ENCODE results near the gene EMILIN2.
A peak's percentile ranks its signal among the peaks of the same experiment; 100 is the strongest.

EMILIN2 gene

GRCh38 chr18:2923464-2923863 is 76.7 kb downstream of the EMILIN2 start:
- H3K36me3 Mint-ChIP-seq (ENCODE audit: insufficient read depth): peaks cover 96% of the 10 kb centered on the region
- H3K4me1 Mint-ChIP-seq (ENCODE audit: low read depth in 2 of 2): peaks cover 0 to 2% of the 10 kb centered on the region in 2 donors
- H3K4me3 Mint-ChIP-seq: no peak overlapping the region
- DNase-seq (no peak), ATAC-seq (replicated peaks) (no peak)
- H3K9me3 Mint-ChIP-seq: no peaks in the 10 kb centered on the region
- H3K27ac Mint-ChIP-seq: no peak overlapping the region
- no peaks in the 10 kb centered on the region for H3K27me3 Mint-ChIP-seq

- Mint-ChIP-seq H3K36me3 (ENCODE audit: insufficient read depth) (peaks cover 100% of the 10 kb centered on the region), H3K9me3 (no peaks in the 10 kb centered on the region), H3K4me1 (ENCODE audit: low read depth in 2 of 2) (no peaks in the 10 kb centered on the region), H3K4me3 (no peak overlapping the region), H3K27ac (peak overlapping the region in 1 of 2 donors; percentile 72), H3K27me3 (no peaks in the 10 kb centered on the region)
- DNase-seq (no peak), ATAC-seq (replicated peaks) (no peak)
Measured at GRCh38 chr18:2924920-2925319, 78.1 kb downstream of the EMILIN2 start.

DNA sequence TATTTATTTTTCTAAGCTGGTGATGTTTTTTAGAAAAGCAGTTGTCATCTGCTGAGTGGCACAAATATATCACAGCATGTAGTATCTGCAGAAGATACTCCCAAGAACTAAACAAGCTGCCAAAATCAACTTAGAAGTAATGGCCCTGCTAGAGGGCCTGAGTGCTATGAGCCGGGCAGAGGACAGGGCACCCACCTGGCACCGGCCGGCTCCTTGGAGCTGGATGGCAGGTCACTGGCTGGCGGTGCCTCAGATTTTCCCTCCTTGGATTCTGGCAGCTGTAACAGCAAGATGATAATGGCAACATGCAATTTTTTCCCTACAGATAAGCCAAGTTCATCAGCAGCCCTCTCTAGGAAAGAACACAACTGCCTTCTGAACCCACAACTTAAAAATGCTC is 79.7 kb downstream of the EMILIN2 start:
- Mint-ChIP-seq H3K27ac (peak overlapping the region; percentile 48 to 63), H3K4me1 (ENCODE audit: low read depth in 2 of 2) (no peaks in the 10 kb centered on the region)
- DNase-seq: no peak

DNA sequence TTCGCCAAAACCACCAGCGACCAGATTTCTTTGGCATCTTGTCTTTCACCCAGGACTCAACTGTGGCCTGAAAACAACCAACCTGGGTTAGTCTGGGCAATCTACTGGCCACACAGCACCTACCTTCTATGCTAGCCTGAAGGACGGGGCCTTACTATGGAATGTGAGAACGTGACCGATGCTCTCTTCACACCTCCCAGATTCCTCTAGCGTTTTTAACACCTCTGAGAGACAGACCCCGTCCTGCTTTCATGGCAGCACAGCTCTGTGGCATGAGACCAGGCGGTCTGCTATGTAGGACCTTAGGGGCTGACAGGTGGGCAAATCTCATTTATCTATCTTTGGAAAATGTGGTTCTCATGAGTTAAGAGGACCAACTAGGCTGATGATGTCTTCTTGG is 80.9 kb downstream of the EMILIN2 start:
- H3K27me3 Mint-ChIP-seq: no peaks in the 10 kb centered on the region
- no peak overlapping the region for H3K4me3 Mint-ChIP-seq
- ATAC-seq (replicated peaks) (no peak), DNase-seq (no peak)
- no peaks in the 10 kb centered on the region for H3K9me3 Mint-ChIP-seq
- no peak overlapping the region for H3K27ac Mint-ChIP-seq
- H3K4me1 Mint-ChIP-seq (ENCODE audit: low read depth in 2 of 2): peaks cover 6 to 7% of the 10 kb centered on the region in 2 donors
- H3K36me3 Mint-ChIP-seq (ENCODE audit: insufficient read depth): peaks cover 91% of the 10 kb centered on the region

More for the DNA sequence above, 79.7 kb downstream of the EMILIN2 start:
- no peak for ATAC-seq (replicated peaks)
- no peaks in the 10 kb centered on the region for H3K9me3 Mint-ChIP-seq
- peaks cover 95% of the 10 kb centered on the region for H3K36me3 Mint-ChIP-seq (ENCODE audit: insufficient read depth)
- no peaks in the 10 kb centered on the region for H3K27me3 Mint-ChIP-seq
- no peak overlapping the region for H3K4me3 Mint-ChIP-seq

DNA sequence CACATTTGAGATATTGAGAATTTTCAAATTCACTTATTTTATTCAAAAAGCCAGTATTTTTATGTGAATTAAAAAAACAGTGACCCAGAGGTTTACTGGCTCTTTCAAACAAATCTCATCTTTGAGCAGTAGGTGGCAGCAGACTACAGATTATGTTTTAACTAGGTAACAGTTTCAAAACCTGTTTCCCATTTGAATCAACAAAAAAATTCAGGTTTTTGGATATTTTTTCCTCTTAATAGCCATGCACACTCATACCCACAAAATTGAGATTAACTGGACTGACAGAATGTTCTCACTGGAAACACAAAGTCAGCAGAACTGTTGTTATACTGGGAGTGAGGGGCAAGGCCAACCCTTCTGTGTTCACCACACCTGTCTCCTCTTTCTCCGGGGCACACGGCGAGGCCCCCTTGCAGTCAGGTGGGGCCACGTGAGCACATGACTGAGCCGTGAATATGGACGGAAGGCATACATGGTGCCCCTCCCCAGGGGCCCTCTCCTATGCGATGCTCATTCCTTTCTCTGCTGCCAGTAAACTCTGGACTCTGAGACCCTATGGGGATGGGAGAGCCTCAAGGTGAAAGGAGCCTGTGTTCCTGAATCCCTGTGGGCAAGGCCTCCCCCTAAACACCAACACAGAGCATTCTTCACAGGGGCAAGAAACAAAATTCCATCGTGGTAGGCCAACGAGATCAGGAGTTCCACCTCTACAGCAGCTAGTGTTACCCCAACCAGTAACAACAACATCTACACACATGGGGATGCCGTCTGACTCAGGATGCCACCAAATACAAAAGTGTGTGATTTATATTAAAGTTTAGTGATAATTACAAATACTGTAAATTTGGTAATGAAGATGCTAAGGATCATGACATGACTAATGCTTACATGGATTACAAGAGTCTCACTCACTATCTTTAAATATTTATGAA is 85.7 kb downstream of the EMILIN2 start:
- peaks cover 19 to 30% of the 10 kb centered on the region in 2 donors for H3K4me1 Mint-ChIP-seq (ENCODE audit: low read depth in 2 of 2)
- peak; percentile 75 for ATAC-seq (replicated peaks)
- H3K4me3 Mint-ChIP-seq: peak overlapping the region in 1 of 2 donors; percentile 22
- H3K27ac Mint-ChIP-seq: peak overlapping the region; percentile 84 to 91
- H3K9me3 Mint-ChIP-seq: no peaks in the 10 kb centered on the region
- H3K27me3 Mint-ChIP-seq: no peaks in the 10 kb centered on the region
- peaks cover 83% of the 10 kb centered on the region for H3K36me3 Mint-ChIP-seq (ENCODE audit: insufficient read depth)
- peak; percentile 67 to 72 (median 69) for DNase-seq

- H3K36me3 Mint-ChIP-seq (ENCODE audit: insufficient read depth): peaks cover 83% of the 10 kb centered on the region
- no peak overlapping the region for H3K4me3 Mint-ChIP-seq
- ATAC-seq (replicated peaks): no peak
Measured at GRCh38 chr18:2933995-2934394, 87.2 kb downstream of the EMILIN2 start.

DNA sequence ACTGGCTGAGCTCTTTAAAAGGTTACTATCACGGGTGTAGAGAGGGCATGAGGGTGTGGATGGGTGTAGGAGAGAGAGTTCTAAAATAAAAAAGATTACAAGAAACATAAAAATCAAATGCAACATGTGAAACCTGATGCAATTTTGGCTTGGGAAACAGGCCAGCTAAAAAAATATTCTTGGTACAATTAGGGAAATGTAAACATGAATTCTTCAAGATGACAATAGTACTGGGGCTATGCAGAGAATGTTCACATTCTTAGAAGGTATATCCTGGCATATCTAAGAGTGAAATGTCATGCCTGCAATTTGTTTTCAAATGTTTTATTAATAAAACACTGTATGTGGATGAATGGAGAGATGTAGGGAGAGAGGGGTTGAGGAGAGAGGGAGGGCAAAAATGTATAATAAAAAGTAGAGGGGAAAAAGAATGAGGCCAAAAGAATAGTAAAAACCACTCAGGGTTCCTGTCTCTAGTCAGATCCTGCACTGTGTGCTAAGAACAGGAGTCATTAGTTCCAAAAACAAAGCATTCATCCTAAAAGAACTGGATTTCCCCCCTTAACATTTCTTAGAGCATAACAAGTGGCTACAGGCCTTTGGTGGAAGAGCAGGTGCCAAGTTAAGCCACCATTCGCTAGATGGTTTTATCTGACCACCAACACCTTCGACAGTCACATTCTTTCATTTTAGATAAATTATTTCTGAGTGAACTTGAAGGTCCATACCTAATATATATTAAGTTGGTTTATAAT is 88.8 kb downstream of the EMILIN2 start:
- H3K9me3 Mint-ChIP-seq: no peaks in the 10 kb centered on the region
- peak overlapping the region in 1 of 2 donors; percentile 20 for H3K4me3 Mint-ChIP-seq
- H3K36me3 Mint-ChIP-seq (ENCODE audit: insufficient read depth): peaks cover 80% of the 10 kb centered on the region
- peak overlapping the region; percentile 70 to 87 for H3K27ac Mint-ChIP-seq
- H3K27me3 Mint-ChIP-seq: no peaks in the 10 kb centered on the region
- H3K4me1 Mint-ChIP-seq (ENCODE audit: low read depth in 2 of 2): peaks cover 19 to 30% of the 10 kb centered on the region in 2 donors
- peak; percentile 61 for ATAC-seq (replicated peaks)
- no peak for DNase-seq

More at GRCh38 chr18:2933995-2934394, 87.2 kb downstream of the EMILIN2 start:
- Mint-ChIP-seq H3K27me3 (no peaks in the 10 kb centered on the region), H3K4me1 (ENCODE audit: low read depth in 2 of 2) (peaks cover 19 to 30% of the 10 kb centered on the region in 2 donors), H3K27ac (peak overlapping the region in 1 of 2 donors; percentile 87), H3K9me3 (no peaks in the 10 kb centered on the region)
- DNase-seq: no peak

GRCh38 chr18:2939317-2939716 is 92.5 kb downstream of the EMILIN2 start:
- DNase-seq (no peak), ATAC-seq (replicated peaks) (no peak)
- Mint-ChIP-seq H3K36me3 (ENCODE audit: insufficient read depth) (peaks cover 61% of the 10 kb centered on the region), H3K4me1 (ENCODE audit: low read depth in 2 of 2) (peaks cover 11 to 25% of the 10 kb centered on the region in 2 donors), H3K4me3 (no peak overlapping the region), H3K27me3 (no peaks in the 10 kb centered on the region), H3K9me3 (no peaks in the 10 kb centered on the region), H3K27ac (peak overlapping the region in 1 of 2 donors; percentile 49)

- Mint-ChIP-seq H3K36me3 (ENCODE audit: insufficient read depth) (peaks cover 77% of the 10 kb centered on the region), H3K4me1 (ENCODE audit: low read depth in 2 of 2) (peaks cover 12 to 14% of the 10 kb centered on the region in 2 donors), H3K27ac (no peak overlapping the region), H3K27me3 (no peaks in the 10 kb centered on the region), H3K9me3 (no peaks in the 10 kb centered on the region), H3K4me3 (no peak overlapping the region)
- DNase-seq (no peak), ATAC-seq (replicated peaks) (no peak)
Measured at GRCh38 chr18:2948038-2948437, 101.2 kb downstream of the EMILIN2 start.

DNA sequence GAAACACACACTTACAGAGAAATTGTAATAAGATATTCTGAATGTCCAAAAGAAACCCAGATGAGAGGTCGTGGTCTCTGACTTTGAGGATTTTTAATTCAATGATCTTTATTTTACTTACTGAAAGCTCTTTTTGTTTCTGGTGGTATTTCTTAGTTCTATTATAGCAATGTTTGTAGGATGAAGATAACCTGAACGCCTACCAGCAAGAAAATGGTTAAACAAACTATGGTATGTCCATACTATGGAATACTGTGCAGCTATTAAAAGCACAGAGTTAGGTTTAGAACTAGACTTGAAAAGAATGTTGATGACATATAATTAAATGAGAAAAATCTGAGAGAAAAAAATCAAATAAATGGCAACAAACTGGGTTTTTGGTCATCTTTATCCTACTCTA is 105.8 kb downstream of the EMILIN2 start:
- H3K36me3 Mint-ChIP-seq (ENCODE audit: insufficient read depth): peaks cover 84% of the 10 kb centered on the region

DNA sequence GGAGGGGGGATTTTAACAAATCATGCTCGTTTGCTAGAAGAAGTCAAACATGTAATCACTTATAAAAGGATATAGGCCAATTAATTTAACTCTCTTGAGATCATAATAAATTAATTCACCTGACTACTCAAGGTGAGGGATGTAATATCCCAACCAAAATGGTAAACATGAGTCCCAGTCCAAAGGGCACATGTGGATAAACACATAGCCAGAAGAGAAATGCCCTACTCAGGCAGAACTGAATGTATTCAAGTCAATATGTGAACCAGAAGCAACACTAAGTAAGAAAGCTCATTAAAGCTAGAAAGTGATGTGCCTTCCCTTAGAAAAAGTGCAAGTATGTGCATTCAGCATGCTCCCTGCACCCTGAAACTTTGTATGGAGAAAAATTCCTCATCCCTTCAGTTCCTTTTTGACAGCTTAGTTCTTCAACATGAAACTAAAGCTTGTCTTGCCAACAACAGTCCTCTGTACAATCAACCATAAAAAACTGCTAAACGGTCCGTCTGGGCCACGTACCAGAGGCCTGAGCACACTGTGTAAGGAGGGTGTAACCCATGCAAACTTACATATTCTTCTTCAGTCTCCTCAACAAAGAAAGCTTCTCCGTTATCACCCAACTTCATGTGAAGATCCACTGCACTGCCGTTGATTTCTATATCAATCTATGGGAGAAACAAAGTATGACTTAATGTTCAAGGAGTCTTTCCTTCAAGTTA is 107.3 kb downstream of the EMILIN2 start:
- Mint-ChIP-seq H3K4me1 (ENCODE audit: low read depth in 2 of 2) (peaks cover 33 to 47% of the 10 kb centered on the region in 2 donors), H3K9me3 (no peaks in the 10 kb centered on the region), H3K27ac (peak overlapping the region; percentile 93 to 99), H3K4me3 (no peak overlapping the region), H3K36me3 (ENCODE audit: insufficient read depth) (peaks cover 85% of the 10 kb centered on the region), H3K27me3 (no peaks in the 10 kb centered on the region)
- ATAC-seq (replicated peaks) (no peak), DNase-seq (no peak)

More for the DNA sequence above, 105.8 kb downstream of the EMILIN2 start:
- no peak for ATAC-seq (replicated peaks)
- no peaks in the 10 kb centered on the region for H3K27me3 Mint-ChIP-seq
- no peaks in the 10 kb centered on the region for H3K9me3 Mint-ChIP-seq
- no peak for DNase-seq
- H3K4me1 Mint-ChIP-seq (ENCODE audit: low read depth in 2 of 2): peaks cover 23 to 36% of the 10 kb centered on the region in 2 donors
- no peak overlapping the region for H3K4me3 Mint-ChIP-seq
- H3K27ac Mint-ChIP-seq: peak overlapping the region; percentile 30 to 91

DNA sequence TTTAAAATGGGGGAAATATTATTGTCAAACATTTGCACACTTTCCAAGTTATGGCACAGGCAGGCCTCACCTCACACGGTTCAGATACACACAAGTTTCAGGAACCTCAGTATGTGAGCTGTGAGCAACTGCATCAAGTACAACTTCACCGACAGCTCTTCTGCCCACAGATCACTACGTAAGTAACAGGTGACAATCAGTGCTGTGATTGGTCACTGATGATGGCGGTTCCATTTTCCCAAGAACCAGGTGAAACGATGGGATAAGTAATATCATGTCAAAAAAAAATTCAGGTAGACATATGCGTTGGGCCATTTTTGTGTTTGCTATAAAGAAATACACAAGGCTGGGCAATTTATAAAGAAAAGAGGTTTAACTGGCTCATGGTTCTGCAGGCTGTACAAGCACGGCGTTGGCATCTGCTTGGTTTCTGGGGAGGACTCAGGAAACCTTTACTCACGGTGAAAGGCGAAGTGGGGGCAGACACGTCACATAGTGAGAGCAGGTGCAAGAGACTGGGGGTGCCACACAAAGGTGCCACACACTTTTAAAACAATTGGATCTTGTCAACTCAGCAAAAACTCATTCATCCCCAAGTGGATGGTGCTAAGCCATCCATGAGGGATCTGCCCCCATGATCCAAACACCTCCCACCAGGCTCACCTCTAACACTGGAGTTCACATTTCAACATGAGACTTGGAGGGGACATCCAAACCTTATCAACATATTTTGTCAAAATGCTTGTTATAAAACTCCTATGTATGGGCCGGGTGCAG is 108.3 kb downstream of the EMILIN2 start:
- Mint-ChIP-seq H3K4me1 (ENCODE audit: low read depth in 2 of 2) (peaks cover 34 to 56% of the 10 kb centered on the region in 2 donors), H3K36me3 (ENCODE audit: insufficient read depth) (peaks cover 85% of the 10 kb centered on the region), H3K27me3 (no peaks in the 10 kb centered on the region), H3K9me3 (no peaks in the 10 kb centered on the region), H3K4me3 (peak overlapping the region; percentile 46 to 80), H3K27ac (peak overlapping the region; percentile 93 to 99)
- ATAC-seq (replicated peaks): no peak
- no peak for DNase-seq
